Measurements from ENCODE around the gene GNPAT. TPM values are rescaled to one million over a fixed set of nuclear protein-coding genes. Genes with fewer than 3 reads are reported as not detected.

The GNPAT gene
- total RNA-seq, 4 donors from 2014 or later = 34.8 to 55.4 (median 37.5) TPM

DNA sequence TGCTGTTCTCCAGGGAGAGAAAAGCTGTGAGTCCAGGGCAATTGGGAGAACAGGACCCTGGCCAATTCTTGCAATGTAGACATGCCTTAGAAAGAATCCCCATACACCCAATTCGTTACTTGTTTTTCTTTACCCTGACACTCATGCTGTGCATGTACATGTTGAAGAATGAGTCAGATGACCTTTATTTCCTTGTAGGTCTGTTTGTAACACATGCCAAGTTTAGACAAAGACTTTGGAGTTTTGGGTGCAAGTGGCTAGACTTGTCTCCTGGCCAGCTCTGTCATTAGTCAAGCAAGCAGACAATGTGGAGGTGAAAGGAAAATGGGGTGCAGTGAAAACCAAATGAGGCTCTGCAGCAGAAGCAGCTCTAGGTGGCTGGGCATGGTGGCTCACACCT is 38.1 kb downstream of the GNPAT start:
- no peak for TF ChIP-seq CTCF (IDR thresholded peaks at IDR 0.05; ENCODE audit: low read depth)

- no peak for TF ChIP-seq CTCF (IDR thresholded peaks at IDR 0.05; ENCODE audit: low read depth)
Observed at GRCh38 chr1:231279683-231280082, 38.7 kb downstream of the GNPAT start.

GRCh38 chr1:231284441-231284840 is 43.4 kb downstream of the GNPAT start:
- no peak for TF ChIP-seq CTCF (IDR thresholded peaks at IDR 0.05; ENCODE audit: low read depth)

DNA sequence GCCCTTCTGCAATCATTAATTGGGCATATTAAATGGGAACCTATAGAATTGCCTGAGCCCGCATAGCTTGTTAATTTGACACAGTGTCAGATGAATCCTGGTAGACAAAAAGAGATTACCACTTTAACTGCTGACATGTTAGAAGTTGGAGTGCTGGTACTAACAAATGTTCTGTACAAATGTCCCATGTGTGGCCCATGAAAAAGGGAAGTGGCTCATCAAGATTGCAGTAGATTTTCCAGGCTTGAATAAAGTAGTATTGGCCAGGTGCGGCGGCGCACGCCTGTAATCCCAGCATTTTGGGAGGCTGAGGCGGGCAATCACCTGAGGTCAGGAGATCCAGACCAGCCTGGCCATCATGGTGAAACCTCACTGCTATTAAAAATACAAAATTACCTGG is 45.6 kb downstream of the GNPAT start:
- no peak for TF ChIP-seq CTCF (IDR thresholded peaks at IDR 0.05; ENCODE audit: low read depth)

GRCh38 chr1:231295938-231296337 is 54.9 kb downstream of the GNPAT start:
- no peak for TF ChIP-seq CTCF (IDR thresholded peaks at IDR 0.05; ENCODE audit: low read depth)

DNA sequence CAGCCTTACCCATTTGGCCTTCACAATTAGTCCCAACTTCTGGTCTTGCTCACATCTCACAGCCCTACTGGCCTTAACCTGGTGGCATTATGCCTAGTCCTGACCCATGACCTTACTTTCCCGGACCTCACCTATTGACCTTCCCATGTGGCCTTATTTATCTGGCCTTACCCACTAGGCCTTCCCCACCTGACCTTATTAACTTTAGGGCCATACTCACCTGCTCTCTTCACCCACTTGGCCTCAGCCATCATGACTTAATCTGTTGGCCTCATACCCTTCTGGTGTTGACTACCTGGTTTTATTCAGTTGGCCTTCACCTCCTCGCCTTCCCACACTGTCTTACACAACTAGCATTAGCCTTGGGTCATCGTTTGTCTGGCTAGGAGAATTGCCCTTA is 61.0 kb downstream of the GNPAT start:
- TF ChIP-seq CTCF (IDR thresholded peaks at IDR 0.05; ENCODE audit: low read depth) = no peak

- no peak for TF ChIP-seq CTCF (IDR thresholded peaks at IDR 0.05; ENCODE audit: low read depth)
Observed at GRCh38 chr1:231310391-231310934, 69.5 kb downstream of the GNPAT start.
